Liver (tissue), 3 donors: ENCODE data around the gene RCVRN.
"Not testable (repeated sequence)": the region's sequence is repeated elsewhere in the genome, so short reads cannot be mapped to it uniquely, and the experiment has no call there.

Experiments used
- ATF3 ChIP-seq: IDR thresholded peaks from 2 replicates; pipeline ENCODE4 v1.6.1; 2016; ENCODE audit warnings: antibody characterized with exemption
- CTCF ChIP-seq: fragments of 150-350 bp; IDR thresholded peaks from 2 replicates; pipeline ENCODE4 v1.5.1; 2017; ENCODE audit warnings: improper control_type of control experiment, low read depth, low read length; ENCODE audit not compliant: missing input control
- EGR1 ChIP-seq, 2 donors: IDR thresholded peaks; 2 replicates each; pipeline ENCODE4 v1.6.1; 2016 to 2018; ENCODE audit warnings: antibody characterized with exemption in 2 of 2, low read depth in 2 of 2
- FOXA1 ChIP-seq: IDR thresholded peaks from 2 replicates; pipeline ENCODE4 v1.6.1; 2016; ENCODE audit warnings: antibody characterized with exemption
- GABPA ChIP-seq, 2 donors: IDR thresholded peaks in 1 of 2; conservative IDR thresholded peaks in 1 of 2; 2 replicates each; pipeline ENCODE4 v1.6.1; 2016; ENCODE audit warnings: antibody characterized with exemption in 2 of 2, mild to moderate bottlenecking in 1 of 2, moderate library complexity in 1 of 2
- JUND ChIP-seq, 2 donors: IDR thresholded peaks; 2 replicates each; pipeline ENCODE4 v1.6.1; 2016; ENCODE audit warnings: antibody characterized with exemption in 2 of 2
- MAX ChIP-seq: IDR thresholded peaks from 2 replicates; pipeline ENCODE4 v1.6.1; 2016; ENCODE audit warnings: antibody characterized with exemption
- RAD21 ChIP-seq, 2 donors: IDR thresholded peaks; 2 replicates each; pipeline ENCODE4 v1.6.1; 2016; ENCODE audit warnings: antibody characterized with exemption in 2 of 2, mild to moderate bottlenecking in 2 of 2
- REST ChIP-seq: IDR thresholded peaks from 2 replicates; pipeline ENCODE4 v1.6.1; 2016; ENCODE audit warnings: antibody characterized with exemption, mild to moderate bottlenecking
- RXRA ChIP-seq, 2 donors: IDR thresholded peaks; 2 replicates each; pipeline ENCODE4 v1.6.1; 2017 to 2018; ENCODE audit warnings: antibody characterized with exemption in 2 of 2, mild to moderate bottlenecking in 1 of 2
- SP1 ChIP-seq: IDR thresholded peaks from 2 replicates; pipeline ENCODE4 v1.6.1; 2018; ENCODE audit warnings: antibody characterized with exemption, mild to moderate bottlenecking
- TAF1 ChIP-seq: conservative IDR thresholded peaks from 2 replicates; pipeline ENCODE4 v1.6.1; 2016; ENCODE audit warnings: antibody characterized with exemption, mild to moderate bottlenecking
- YY1 ChIP-seq: IDR thresholded peaks from 2 replicates; pipeline ENCODE4 v1.6.1; 2016; ENCODE audit warnings: antibody characterized with exemption, mild to moderate bottlenecking
- TF ChIP-seq, protein P1 (sequence below): IDR thresholded peaks from 2 replicates; pipeline ENCODE4 v1.6.1; 2016; ENCODE audit warnings: antibody characterized with exemption
- donor health status: healthy.
- donor health status: healthy.

- not testable (repeated sequence) for TF ChIP-seq EGR1 (IDR thresholded peaks at IDR 0.05; ENCODE audit: low read depth in 2 of 2); MAX; TAF1; CTCF; GABPA (IDR thresholded peaks at IDR 0.05 in 1 of 2, conservative IDR thresholded peaks at IDR 0.05 in 1 of 2); REST; YY1; RAD21 (IDR thresholded peaks at IDR 0.05); ATF3; JUND (IDR thresholded peaks at IDR 0.05); FOXA1; RXRA (IDR thresholded peaks at IDR 0.05); SP1
- TF ChIP-seq, protein P1, sequence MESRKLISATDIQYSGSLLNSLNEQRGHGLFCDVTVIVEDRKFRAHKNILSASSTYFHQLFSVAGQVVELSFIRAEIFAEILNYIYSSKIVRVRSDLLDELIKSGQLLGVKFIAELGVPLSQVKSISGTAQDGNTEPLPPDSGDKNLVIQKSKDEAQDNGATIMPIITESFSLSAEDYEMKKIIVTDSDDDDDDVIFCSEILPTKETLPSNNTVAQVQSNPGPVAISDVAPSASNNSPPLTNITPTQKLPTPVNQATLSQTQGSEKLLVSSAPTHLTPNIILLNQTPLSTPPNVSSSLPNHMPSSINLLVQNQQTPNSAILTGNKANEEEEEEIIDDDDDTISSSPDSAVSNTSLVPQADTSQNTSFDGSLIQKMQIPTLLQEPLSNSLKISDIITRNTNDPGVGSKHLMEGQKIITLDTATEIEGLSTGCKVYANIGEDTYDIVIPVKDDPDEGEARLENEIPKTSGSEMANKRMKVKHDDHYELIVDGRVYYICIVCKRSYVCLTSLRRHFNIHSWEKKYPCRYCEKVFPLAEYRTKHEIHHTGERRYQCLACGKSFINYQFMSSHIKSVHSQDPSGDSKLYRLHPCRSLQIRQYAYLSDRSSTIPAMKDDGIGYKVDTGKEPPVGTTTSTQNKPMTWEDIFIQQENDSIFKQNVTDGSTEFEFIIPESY: not testable (repeated sequence)
Observed at GRCh38 chr17:9921216-9921615, 16.1 kb upstream of the RCVRN start.
